ENCODE results near the gene CCSER2.

DNA sequence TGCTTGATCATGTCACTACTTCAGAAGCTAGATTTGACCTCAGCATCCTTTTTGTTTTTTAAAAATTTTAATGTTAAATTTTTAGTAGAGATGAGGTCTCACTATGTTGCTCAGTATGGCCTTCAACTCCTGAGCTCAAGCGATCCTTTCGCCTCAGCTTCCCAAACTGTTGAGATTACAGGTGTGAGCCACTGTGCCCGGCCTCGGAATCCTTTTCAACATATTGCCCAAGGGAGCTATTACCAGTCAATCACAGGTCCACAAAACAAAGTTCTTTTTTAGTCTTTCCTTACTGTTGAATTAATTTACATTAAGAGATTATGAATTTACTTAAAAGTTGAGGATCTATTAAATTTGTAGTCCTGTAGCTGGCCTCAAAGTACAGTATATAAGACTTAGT is 37.7 kb downstream of the CCSER2 start:
- TF ChIP-seq CTCF (IDR thresholded peaks at IDR 0.05) (no peak), ZFX (IDR thresholded peaks at IDR 0.05; ENCODE audit: borderline replicate concordance) (no peak)
